Measurements from ENCODE around the gene TMPRSS9.

Gene TMPRSS9

DNA sequence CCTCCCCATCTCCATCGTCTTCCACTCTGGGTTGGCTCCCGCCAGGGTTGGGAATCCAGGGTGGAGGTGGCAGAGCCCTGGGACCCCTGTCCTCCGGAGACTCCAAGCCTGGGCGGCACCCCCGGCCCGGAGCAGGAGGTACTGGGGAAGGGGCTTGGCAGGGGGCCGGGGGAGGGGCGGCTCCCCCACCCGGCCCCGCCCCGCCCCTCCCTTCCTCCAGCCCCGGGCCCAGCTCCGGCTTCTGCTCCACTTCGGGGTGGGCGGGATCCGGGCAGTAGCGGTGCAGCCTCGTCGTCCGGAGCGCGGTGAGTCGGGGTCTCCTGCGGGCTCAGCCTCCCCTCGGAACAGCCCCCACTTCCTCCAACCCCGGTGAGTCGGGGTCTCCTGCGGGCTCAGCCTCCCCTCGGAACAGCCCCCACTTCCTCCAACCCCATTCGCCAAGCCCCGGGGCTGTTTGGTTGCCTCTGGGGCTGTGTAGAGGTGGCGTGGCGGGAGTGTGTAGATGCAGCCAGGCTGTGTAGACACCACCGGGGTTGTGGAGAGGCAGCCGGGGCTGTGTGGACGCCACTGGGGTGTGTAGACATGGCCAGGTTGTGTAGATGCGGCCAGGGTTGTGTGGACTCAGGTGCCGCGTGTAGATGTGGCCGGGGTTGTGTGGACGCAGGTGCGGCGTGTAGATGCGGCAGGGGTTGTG lies at the start of gene TMPRSS9:
TMPRSS9 (plus strand) TSS at position 274 of the 694 bp plus-strand sequence. CDS start 29,521 bp downstream, outside the sequence.
- DNase-seq (ENCODE audit: low read depth in 2 of 2): no peak

DNA sequence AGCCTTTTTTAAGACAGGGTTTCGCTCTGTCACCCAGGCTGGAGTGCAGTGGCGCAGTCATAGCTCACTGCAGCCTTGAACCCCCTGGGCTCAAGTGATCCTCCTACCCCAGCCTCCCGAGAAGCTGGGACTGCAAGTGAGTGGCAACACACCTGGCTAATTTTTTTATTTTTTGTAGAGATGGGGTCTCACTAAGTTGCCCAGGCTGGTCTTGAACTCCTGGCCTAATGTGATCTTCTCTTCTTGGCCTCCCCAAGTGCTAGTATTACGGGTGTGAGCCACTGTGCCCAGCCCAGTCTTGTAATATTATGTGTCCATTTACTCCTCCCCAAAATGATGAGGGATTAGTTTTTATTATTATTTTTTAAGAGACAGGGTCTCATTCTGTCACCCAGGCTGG lies 49.0 kb upstream of the TMPRSS9 start:
- DNase-seq (ENCODE audit: low read depth in 2 of 2): no peak

DNA sequence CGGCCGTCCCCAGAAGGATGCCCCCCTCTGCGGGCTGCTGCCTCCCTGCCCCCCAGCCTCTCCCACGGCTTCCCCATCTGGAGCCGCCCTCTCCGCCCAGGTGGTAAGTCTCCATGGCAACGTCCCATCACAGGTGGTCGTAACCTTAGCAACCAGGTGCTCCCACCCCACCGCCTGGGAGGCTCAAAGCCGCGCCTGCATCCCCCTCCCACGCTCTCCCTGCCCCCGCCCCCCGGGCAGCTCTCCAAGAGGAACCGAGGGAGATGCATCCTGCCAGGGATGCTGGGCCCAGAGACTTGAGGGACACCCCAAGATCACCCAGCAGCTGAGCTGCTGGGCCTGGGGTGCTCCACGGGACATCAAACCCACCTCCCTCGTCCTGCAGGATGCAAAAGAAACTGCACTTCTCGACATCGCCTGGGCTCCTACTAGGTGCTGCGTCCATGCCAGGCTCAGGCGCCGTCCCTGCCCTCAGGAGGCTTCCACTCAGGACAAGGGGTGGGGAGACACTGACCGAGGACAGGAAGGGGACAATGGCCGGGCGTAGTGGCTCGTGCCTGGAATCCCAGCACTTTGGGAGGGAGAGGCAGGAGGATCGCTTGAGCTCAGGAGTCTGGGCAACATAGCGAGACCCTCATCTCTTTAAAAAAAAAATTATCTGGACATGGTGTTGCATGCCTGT lies 47.1 kb upstream of the TMPRSS9 start:
- DNase-seq (ENCODE audit: low read depth in 2 of 2): no peak

DNA sequence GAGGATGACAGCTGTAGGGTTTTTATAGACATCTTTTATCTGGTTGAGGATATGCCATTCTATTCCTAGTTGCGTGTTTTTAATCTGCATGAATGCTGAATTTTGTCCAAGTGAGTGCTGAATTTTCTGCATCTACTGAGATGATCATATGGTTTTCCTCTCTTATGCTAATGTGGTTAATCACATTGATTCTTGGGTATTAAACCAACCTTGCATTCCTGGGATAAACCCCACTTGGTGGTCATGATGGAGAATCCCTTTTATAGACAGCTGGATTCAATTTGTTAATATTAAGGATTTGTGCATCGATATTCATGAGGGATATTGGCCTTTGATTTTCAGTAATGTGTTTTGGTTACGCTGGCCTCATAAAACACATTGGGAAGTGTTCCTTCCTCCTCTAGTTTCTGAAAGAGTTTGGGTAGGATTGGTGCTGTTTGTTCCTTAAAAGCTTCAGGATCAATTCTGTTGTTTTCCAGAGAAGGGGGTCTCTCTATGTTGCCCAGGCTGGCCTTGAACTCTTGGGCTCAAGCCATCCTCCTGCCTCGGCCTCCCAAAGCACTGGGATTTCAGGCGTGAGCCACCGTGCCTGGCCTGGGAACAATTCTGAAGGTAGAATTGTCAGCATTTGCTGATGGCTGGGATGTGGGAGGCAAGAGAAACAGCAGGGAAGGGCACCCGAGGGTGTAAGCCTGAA lies 44.8 kb upstream of the TMPRSS9 start:
- DNase-seq (ENCODE audit: low read depth in 2 of 2): no peak

DNA sequence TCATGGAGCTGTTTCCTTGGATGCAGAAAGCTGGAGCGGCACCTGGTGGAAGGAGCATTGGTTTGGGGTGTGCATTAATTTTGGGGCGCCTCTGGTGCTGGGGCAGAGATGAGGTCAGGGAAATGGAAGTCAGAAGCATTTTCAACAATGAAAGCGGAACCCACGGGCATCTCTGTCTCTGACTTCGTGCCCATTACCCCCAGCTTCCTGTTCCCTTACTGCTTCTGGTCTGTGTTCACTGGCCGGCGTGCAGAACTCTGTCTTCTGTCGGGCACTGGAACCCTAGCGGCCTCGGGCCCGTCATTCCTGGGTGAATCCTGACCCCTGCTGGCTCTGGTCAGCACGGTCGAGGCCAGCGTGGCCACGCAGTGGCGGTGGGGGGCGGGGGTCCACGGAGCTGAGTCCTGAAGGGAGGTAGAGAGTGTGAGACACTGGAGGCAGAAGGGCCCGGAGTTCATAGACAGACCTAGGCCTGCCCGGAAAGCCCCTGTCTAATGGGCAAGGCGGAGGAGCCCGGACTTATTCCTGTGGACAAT lies 44.2 kb upstream of the TMPRSS9 start:
- DNase-seq (ENCODE audit: low read depth in 2 of 2): no peak

DNA sequence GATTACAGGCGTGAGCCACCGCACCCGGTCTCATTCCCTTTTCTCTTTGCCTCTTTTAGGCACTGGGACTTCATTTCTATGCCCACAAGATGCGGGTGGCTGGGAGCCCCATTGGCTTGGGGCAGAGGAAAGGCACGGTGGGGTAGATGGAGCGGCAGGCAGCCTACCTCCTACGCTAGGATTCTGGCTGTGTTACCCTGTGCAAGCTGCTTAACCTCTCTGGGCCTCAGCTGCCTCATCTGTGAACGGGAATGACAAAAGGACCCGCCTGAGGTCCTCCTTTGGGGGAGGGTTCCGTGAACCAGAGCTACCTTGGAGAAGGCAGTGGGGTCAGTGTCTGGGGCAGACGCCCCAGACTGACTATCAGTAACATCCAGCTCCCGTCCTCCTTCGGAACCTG lies 42.8 kb upstream of the TMPRSS9 start:
- no peak for DNase-seq (ENCODE audit: low read depth in 2 of 2)

DNA sequence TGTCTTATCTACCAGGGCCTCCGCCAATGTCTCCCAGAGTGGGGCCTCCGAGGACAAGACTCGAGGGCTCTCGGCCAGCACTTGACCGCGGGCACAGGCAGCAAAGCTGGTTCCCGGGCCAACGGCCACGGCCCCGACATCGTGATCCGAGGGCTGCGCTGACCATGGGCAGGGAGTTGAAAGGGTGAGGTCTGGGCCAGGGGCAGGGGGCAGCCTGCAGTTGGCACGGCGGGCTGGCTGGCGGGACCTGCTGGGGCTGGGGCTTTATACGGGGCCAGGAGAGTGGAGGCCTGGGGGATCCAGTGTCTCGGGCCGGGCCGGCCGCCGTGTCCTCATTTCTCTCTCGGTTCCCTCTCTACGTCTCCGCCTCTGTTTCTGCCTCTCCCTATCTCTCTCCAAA lies 42.3 kb upstream of the TMPRSS9 start:
- DNase-seq (ENCODE audit: low read depth in 2 of 2): no peak

DNA sequence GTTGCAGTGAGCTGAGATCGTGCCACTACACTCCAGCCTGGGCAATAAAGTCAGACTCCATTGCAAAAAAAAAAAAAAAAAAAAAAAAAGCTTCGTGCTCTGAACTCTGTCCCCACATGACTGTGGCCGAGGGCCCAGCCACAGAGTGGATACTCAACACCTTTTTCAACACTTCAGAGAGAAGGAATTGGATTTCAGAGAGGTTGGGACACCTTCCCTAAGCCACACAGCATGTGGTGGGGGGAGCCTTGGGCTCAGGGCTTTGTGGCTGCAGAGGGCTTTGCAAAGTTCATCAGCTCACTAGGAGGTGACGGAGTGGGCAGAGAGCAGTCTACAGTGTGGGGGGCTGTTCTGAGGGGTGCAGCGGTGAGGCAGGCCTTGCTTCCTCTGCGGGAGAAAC lies 41.1 kb upstream of the TMPRSS9 start:
- DNase-seq (ENCODE audit: low read depth in 2 of 2): no peak

DNA sequence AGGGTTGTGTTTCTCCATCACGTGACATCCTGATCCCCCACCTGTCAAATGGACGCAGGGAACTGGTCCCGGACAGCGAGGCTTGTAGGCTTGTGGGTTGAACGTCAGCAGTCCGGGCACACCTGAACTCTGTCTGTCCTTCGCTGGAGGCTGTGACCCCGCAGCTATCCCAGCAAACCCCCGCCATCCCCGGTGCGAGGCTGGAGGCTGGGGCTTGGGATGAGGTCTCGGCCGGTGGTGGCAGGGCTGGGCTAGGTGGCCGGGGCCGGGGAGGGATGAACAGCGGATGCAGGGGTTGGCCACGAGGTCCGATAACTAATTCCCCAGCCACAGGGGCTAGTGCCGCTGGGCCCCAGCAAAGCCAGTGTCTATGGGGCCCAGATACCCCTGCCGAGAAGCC lies 40.5 kb upstream of the TMPRSS9 start:
- no peak for DNase-seq (ENCODE audit: low read depth in 2 of 2)

DNA sequence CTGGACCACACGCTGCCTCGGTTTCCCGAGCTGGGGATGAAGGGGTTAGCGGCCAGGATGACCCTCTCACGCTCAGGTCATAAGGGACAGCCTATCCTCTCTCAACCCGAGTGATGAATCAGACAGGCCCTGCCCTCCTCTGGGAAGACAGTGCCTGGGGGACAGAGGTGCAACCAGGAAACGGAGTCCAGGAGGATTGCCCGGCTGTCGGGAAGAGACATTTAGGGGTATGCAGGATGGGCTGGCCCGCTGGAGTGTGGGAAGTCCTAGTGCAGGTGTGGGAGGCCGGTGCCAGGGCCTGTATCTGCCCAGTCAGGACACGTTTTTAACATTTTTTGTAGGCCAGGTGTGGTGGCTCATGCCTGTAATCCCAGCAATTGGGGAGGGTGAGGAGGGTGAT lies 40.0 kb upstream of the TMPRSS9 start:
- DNase-seq (ENCODE audit: low read depth in 2 of 2): no peak

DNA sequence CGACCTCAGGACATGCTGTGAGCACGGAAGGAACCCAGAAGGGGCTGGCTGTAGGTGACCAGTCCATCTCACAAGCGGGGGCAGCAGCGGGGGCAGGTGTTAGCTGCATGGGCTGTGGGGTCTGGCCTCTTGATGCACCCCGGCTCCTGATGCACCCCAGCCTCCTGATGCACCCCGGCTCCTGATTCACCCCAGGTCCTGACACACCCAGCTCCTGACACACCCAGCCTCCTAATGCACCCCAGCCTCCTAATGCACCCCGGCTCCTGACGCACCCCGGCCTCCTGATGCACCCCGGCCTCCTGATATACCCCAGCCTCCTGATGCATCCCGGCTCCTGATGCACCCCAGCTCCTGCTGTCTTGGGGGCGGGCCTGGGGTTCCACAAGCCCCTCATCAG lies 39.1 kb upstream of the TMPRSS9 start:
- DNase-seq (ENCODE audit: low read depth in 2 of 2): no peak

DNA sequence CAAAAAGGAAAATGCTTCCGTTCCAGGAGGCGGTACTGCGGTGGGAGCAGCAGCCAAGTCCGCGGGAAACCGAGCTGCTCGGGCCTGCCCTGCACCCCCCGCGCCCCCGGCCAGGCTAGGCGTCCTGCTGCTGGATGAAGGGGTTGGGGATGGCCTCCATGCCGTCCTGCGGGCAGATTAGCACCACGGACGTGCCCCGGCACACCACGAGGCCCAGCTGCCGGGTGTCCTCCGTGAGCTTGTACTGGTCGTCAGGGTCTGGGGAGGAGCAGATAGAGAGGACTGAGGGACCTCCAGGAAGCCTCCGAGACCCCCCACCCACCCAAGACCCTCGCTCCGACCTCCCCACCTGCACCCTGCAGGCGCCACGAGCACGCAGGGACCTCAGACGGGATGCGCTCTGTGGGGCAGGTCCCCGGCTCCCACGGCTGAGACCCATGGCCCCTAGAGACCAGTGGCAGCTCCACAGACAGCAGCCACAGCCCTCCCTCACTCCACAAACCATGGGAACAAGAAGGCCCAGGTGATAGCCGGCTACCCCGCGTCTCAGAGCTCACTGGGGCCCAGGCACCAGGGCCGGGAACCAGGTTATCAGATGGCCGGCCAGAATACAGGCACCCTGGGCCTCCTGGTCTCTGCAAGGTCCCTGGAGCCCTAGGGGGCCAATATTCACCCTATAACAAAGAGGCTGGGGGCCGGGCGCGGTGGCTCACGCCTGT lies 38.3 kb upstream of the TMPRSS9 start:
- DNase-seq (ENCODE audit: low read depth in 2 of 2): no peak

DNA sequence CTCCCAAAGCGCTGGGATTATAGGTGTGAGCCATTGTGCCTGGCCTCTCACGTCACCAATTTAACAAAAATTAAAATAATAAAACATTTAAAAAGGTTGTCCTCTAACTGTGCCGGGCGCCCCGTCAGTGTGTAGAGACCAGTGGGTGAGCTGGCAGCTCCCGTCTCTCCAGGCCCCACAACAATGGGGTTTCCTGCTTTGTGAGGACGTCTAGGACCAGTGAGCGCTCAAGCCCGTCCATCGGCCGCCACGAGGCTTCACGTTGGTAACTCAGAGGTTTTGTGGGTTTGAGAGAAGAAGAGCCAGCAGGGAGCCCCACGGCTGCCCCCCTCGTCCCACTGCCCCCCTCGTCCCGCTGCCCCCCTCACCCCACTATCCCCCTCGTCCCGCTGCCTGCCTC lies 36.4 kb upstream of the TMPRSS9 start:
- DNase-seq (ENCODE audit: low read depth in 2 of 2): no peak

DNA sequence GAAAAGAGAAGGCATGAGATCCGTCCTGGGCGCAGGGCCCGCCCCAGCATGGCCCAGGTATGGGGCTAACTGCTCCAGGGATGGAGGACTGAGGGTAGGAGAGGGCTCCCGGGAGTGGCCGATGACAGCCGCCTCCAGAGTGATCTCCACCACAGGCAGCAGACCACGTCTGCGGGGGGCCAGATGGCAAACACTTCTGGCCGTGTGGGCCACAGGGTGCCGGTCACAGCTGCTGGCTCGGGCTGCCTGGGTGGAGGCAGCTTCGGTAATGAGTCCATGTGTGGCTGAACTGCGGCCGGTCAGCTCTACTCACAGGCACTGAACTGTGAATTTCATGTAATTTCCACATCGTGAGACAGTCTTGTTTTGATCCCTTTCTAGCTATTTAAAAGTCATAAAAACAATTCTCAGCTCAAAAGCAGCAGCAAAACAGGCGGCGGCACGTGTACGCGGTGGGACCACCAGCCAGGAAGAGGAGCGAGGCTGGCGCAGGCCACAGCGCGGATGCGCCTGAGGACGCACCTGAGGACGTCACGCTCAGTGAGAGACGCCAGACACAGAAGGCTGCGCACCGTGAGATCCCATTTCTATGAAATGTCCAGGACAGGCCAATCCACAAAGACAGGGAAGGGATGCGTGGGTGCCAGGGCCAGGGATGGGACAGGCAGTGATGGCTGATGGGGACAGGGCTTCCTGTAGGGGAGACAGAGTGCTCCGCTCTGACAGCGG lies 35.7 kb upstream of the TMPRSS9 start:
- no peak for DNase-seq (ENCODE audit: low read depth in 2 of 2)

DNA sequence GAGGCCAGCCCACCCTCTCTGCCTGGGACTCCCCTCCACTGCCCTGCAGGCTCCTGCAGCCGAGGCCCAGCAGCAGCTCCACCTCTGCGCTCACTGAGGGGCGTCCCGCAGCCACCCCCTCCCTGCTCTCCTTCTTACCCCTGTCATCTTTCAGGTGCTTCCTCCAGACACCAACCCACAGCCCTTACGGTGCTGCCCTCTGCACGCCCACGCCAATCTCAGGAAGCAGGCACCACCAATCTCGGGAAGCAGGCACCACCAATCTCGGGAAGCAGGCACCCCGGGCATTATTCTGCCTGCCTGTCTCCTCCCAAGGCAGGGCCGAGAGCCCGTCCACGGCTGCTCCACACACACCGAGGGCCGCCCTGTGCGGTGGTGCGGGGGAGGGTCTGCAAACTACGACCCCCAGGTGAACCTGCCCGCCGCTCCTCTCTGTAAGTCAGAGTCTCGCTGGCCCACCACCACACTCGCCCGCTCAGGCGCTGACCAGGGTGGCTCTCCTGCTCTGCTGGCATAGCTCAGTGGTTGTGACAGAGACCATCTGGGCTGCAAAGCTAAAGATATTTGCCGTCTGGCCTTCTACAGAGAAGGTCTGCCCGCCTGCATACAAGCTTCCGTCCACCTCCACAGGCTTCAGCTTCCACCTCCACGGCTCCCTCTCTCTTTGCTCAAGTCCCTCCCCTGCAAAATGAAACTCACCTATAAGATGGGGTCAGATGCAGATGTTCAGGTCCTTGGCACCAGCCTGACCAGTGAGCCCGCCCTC lies 34.6 kb upstream of the TMPRSS9 start:
- no peak for DNase-seq (ENCODE audit: low read depth in 2 of 2)

DNA sequence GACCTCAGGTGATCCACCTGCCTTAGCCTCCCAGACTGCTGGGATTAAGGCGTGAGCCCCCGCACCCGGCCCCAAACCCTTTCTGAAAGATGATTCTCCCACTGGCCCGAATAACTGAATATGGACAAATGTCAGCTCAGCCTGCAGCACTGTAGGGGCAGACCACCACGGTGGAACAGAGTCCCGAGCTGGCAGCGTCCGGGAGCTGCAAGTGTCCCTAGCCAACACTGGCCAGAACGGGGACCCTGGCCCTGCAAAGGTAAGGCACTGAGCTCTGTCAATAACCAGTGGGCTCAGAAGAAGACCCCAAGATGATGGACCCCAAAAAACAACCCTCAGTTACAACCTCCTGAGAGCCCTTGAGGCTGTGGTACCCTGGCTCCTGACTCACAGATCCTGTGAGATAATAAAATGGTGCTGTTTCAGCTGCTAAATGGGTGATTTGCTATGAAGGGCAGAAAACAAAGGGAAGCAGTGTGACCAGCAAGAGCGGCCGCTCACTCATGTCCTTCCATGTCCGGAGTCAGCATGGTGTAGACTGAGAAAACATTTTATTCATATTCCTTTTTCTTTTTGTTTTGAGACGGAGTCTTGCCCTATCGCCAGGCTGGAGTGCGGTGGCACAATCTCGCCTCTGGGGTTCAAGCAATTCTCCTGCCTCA lies 33.2 kb upstream of the TMPRSS9 start:
- no peak for DNase-seq (ENCODE audit: low read depth in 2 of 2)

DNA sequence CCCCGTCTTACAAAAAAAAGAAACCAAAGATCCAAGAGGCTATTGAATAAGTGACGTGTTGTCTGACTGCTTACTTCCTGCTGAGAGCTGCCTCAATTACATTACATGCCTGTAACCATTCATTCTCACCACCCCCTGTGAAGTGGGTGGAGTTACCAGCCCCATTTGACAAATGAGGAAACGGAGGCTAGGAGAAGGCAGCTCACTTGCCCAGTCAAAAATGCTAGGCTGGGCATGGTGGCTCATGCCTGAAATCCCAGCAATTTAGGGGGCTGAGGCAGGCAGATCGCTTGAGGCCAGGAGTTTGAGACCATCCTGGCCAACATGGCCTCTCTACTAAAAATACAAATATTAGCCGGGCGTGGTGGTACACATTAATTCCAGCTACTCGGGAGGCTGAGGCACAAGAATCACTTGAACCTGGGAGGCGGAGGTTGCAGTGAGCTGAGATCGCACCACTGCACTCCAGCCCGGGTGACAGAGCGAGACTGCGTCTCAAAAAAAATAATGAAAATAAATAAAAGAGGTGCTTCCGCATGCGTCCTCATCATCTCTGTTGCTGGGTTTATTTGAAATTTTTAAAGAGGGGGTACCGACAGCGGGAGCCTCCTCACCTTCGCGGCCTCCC lies 32.2 kb upstream of the TMPRSS9 start:
- DNase-seq (ENCODE audit: low read depth in 2 of 2): peak; percentile 42 to 57

DNA sequence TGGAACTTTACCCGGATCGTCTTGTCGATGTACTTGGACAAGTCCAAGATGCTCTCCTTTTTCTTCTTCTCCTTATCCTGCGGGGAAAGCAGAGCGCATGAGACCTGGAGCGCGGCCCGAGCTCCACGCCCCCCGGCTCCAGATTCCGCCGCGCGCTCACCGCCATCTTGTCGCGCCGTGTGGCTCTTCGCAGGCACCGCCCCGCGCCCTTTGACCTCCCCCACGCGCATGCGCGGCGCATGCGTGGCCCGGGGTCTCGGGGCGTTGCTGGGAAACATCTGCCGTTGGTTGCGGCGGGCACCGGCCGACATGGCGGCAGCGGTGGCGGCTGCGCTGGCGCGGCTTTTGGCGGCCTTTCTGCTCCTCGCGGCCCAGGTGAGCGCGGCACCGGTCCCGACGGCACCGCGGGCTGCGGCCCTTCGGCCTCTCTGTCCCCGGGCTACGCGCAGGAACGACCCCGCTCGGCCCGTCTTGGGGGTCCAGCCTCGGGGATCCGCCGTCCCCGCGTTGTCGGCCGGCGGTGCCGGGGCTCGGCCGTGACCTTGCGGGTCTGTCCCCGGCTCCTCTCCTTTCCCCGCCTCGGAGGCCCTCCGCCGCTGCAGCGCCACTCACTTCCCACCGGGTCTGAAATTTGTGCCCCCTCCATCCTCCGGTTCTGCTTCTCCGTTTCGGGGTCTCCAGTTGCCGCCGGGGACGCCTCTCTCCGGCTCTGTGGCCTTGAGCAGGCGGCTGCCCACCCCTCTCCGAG lies 31.5 kb upstream of the TMPRSS9 start, which contains the start of the genes LSM7 and SPPL2B:
LSM7 (minus strand) TSS at position 186 of the 748 bp plus-strand sequence; CDS start at position 166, 20 bp downstream.
SPPL2B (plus strand) TSS at position 284 of the 748 bp plus-strand sequence; CDS start at position 310, 26 bp downstream.
- peak; percentile 81 to 90 for DNase-seq (ENCODE audit: low read depth in 2 of 2)

DNA sequence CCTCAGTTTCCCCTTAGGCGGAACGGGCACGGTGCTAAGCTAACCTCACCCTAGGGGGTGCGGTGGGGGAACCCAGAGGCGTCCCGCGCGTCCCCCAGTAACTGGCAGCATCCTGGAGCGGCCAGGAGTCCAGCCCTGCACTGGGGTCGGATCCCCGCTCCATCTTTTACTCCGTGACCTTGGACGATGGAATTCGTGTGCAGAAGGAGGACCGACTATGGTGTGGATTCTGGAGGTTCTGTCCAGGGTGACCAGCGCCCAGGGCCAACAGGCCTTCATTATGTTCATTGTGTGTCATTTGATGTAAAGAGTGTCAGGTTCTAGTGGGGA lies 31.0 kb upstream of the TMPRSS9 start:
- DNase-seq (ENCODE audit: low read depth in 2 of 2): no peak

Data from stimulated activated CD8-positive, alpha-beta memory T cell treated with anti-CD3 and anti-CD28 coated beads, Interleukin-7, amount 100 ng/mL, for 4 hours (primary cell).